ENCODE data around the gene PTGR2. TPM values are rescaled to one million over a fixed set of nuclear protein-coding genes. Genes with fewer than 3 reads are reported as not detected.
"Not testable (repeated sequence)": the region's sequence is repeated elsewhere in the genome, so short reads cannot be mapped to it uniquely, and the experiment has no call there.

Gene PTGR2
- total RNA-seq, 1 donor from 2014 or later, result 37.4 TPM

- Histone ChIP-seq H3K27ac (replicated peaks) (no peak overlapping the region), H3K9me3 (replicated peaks) (no peaks in the 10 kb centered on the region), H3K27me3 (ENCODE audit: low read depth) (no peaks in the 10 kb centered on the region), H3K4me3 (no peak overlapping the region), H3K36me3 (no peaks in the 10 kb centered on the region), H3K4me1 (peaks cover 13% of the 10 kb centered on the region)
- TF ChIP-seq CTCF (IDR thresholded peaks at IDR 0.05; ENCODE audit: borderline replicate concordance), result no peak
- intact Hi-C loops (cut with micrococcal nuclease), result loop anchor here (2.0 kb wide), 1 partner anchor 96 kb away; no protein-coding TSS in a partner anchor
- no peak for DNase-seq
Measured at GRCh38 chr14:73824536-73824935, 27.1 kb upstream of the PTGR2 start.

- H3K9me3 ChIP-seq (replicated peaks), result no peaks in the 10 kb centered on the region
- H3K27me3 ChIP-seq (ENCODE audit: low read depth), result no peaks in the 10 kb centered on the region
- H3K4me1 ChIP-seq, result peaks cover 13% of the 10 kb centered on the region
- H3K4me3 ChIP-seq, result no peak overlapping the region
- H3K27ac ChIP-seq (replicated peaks), result peak overlapping the region; percentile 16
- intact Hi-C loops (cut with micrococcal nuclease), result loop anchor here (2.0 kb wide), 1 partner anchor 97 kb away; no protein-coding TSS in a partner anchor
- TF ChIP-seq CTCF (IDR thresholded peaks at IDR 0.05; ENCODE audit: borderline replicate concordance), result peak; percentile 96
- DNase-seq, result peak; percentile 91
- no peaks in the 10 kb centered on the region for H3K36me3 ChIP-seq
Measured at GRCh38 chr14:73825551-73826188, 26.0 kb upstream of the PTGR2 start.

- peak; percentile 10 for TF ChIP-seq CTCF (IDR thresholded peaks at IDR 0.05; ENCODE audit: borderline replicate concordance)
- peaks cover 13% of the 10 kb centered on the region for H3K4me1 ChIP-seq
- H3K36me3 ChIP-seq; intact Hi-C loops (cut with micrococcal nuclease); H3K9me3 ChIP-seq (replicated peaks); H3K27ac ChIP-seq (replicated peaks); H3K4me3 ChIP-seq; H3K27me3 ChIP-seq (ENCODE audit: low read depth); DNase-seq: not testable (repeated sequence)
Measured at GRCh38 chr14:73827190-73827589, 24.4 kb upstream of the PTGR2 start.

- Histone ChIP-seq H3K4me1 (peaks cover 26% of the 10 kb centered on the region), H3K4me3 (no peak overlapping the region), H3K9me3 (replicated peaks) (no peaks in the 10 kb centered on the region), H3K27ac (replicated peaks) (no peak overlapping the region), H3K27me3 (ENCODE audit: low read depth) (no peaks in the 10 kb centered on the region), H3K36me3 (no peaks in the 10 kb centered on the region)
- TF ChIP-seq CTCF (IDR thresholded peaks at IDR 0.05; ENCODE audit: borderline replicate concordance), result no peak
- intact Hi-C loops (cut with micrococcal nuclease), result no loop called here
- no peak for DNase-seq
Measured at GRCh38 chr14:73829071-73829470, 22.6 kb upstream of the PTGR2 start.

- no peaks in the 10 kb centered on the region for H3K36me3 ChIP-seq
- no peak overlapping the region for H3K4me3 ChIP-seq
- DNase-seq, result no peak
- H3K4me1 ChIP-seq, result peaks cover 26% of the 10 kb centered on the region
- H3K27ac ChIP-seq (replicated peaks), result no peak overlapping the region
- intact Hi-C loops (cut with micrococcal nuclease), result no loop called here
- no peak for TF ChIP-seq CTCF (IDR thresholded peaks at IDR 0.05; ENCODE audit: borderline replicate concordance)
- H3K9me3 ChIP-seq (replicated peaks), result no peaks in the 10 kb centered on the region
- H3K27me3 ChIP-seq (ENCODE audit: low read depth), result no peaks in the 10 kb centered on the region
Measured at GRCh38 chr14:73829526-73830431, 21.9 kb upstream of the PTGR2 start.

All from left ventricle myocardium inferior (tissue), 1 donor.